IMR-90 (cell line): ENCODE measurements around the gene TMEM218. TPM values are rescaled to one million over a fixed set of nuclear protein-coding genes. Genes with fewer than 3 reads are reported as not detected.

Experiments
- ATAC-seq: fragments of 200-7000 bp; cut with Tn5 transposase; 2 replicates; pipeline ENCODE4 v1.9.1; 2020; ENCODE audit warnings: low read depth, mild to moderate bottlenecking, moderate library complexity
- BruUV-seq: library from RNA; stranded (reverse); fragments of 400-500 nt; replicated peaks from 2 replicates; lab custom pipeline; 2021; lab: Mats Ljungman, UMichigan
- CTCF ChIA-PET: fragments of 300-600 bp; formaldehyde crosslinking; extraction: SDS; loops from one replicate; lab custom pipeline; 2021; ENCODE audit warnings: antibody characterized with exemption; lab: Yijun Ruan, JAX
- POLR2A ChIA-PET: fragments of 300-600 bp; sonication (Branson Sonifier 250); formaldehyde crosslinking; loops from one replicate; lab custom pipeline; 2022; ENCODE audit warnings: antibody characterized with exemption; ENCODE audit not compliant: unreplicated experiment; lab: Charles Lee
- DNase-seq: peaks from one replicate; pipeline ENCODE4 v3.0.0; 2013
- H2AFZ ChIP-seq: replicated peaks from 2 replicates; pipeline ENCODE3; 2013; ENCODE audit warnings: low read length, mild to moderate bottlenecking; ENCODE audit not compliant: poor library complexity
- H2AK5ac ChIP-seq: 2 replicates; pipeline ENCODE4 v1.6.1; 2013; ENCODE audit warnings: low read depth, low read length, inconsistent platforms
- H2AK9ac ChIP-seq: replicated peaks from 2 replicates; pipeline ENCODE3; 2013; ENCODE audit warnings: mild to moderate bottlenecking, low read depth, low read length, moderate library complexity; ENCODE audit not compliant: poor library complexity
- H2BK120ac ChIP-seq: 2 replicates; pipeline ENCODE4 v1.6.1; 2013; ENCODE audit warnings: low read depth, low read length, inconsistent platforms
- H2BK15ac ChIP-seq: 3 replicates; pipeline ENCODE4 v1.6.1; 2013; ENCODE audit warnings: low read depth, low read length, inconsistent platforms
- H2BK20ac ChIP-seq: 2 replicates; pipeline ENCODE4 v1.6.1; 2013; ENCODE audit warnings: low read depth, mild to moderate bottlenecking, inconsistent platforms, low read length, moderate library complexity
- H2BK5ac ChIP-seq: 2 replicates; pipeline ENCODE4 v1.6.1; 2013; ENCODE audit warnings: mild to moderate bottlenecking, low read depth, low read length, inconsistent platforms; ENCODE audit not compliant: poor library complexity, severe bottlenecking
- H3K14ac ChIP-seq: replicated peaks from 2 replicates; pipeline ENCODE4 v1.6.1; 2013; ENCODE audit warnings: low read depth, low read length, inconsistent platforms
- H3K18ac ChIP-seq: 2 replicates; pipeline ENCODE4 v1.6.1; 2013; ENCODE audit warnings: low read depth, low read length, control low read depth
- H3K23ac ChIP-seq: 2 replicates; pipeline ENCODE4 v1.6.1; 2013; ENCODE audit warnings: low read depth, low read length, inconsistent platforms
- H3K27ac ChIP-seq: 2 replicates; pipeline ENCODE4 v1.5.1; 2013; ENCODE audit warnings: mild to moderate bottlenecking, control low read depth, low read length; ENCODE audit not compliant: insufficient read depth
- H3K27me3 ChIP-seq: 2 replicates; pipeline ENCODE4 v1.6.1; 2013; ENCODE audit warnings: low read length; ENCODE audit not compliant: control insufficient read depth, insufficient read depth
- H3K36me3 ChIP-seq: 2 replicates; pipeline ENCODE4 v1.6.1; 2013; ENCODE audit warnings: low read length, mixed read lengths; ENCODE audit not compliant: control insufficient read depth, insufficient read depth
- H3K4ac ChIP-seq: 2 replicates; pipeline ENCODE4 v1.6.1; 2013; ENCODE audit warnings: low read depth, low read length, inconsistent platforms
- H3K4me1 ChIP-seq: 2 replicates; pipeline ENCODE4 v1.6.1; 2013; ENCODE audit warnings: low read length, mixed read lengths; ENCODE audit not compliant: control insufficient read depth, insufficient read depth
- H3K4me2 ChIP-seq: 2 replicates; pipeline ENCODE4 v1.6.1; 2013; ENCODE audit warnings: low read depth, mild to moderate bottlenecking, control low read depth, low read length, moderate library complexity
- H3K4me3 ChIP-seq: 2 replicates; pipeline ENCODE4 v1.5.1; 2013; ENCODE audit warnings: low read depth, mild to moderate bottlenecking, control low read depth, low read length, moderate library complexity; ENCODE audit not compliant: insufficient read depth
- H3K56ac ChIP-seq: 2 replicates; pipeline ENCODE4 v1.6.1; 2013; ENCODE audit warnings: low read length, inconsistent platforms; ENCODE audit not compliant: insufficient read depth; ENCODE audit errors: extremely low read depth
- H3K79me1 ChIP-seq, 2 experiments: 2 replicates each; pipeline ENCODE4 v1.6.1; 2013; ENCODE audit warnings: low read length in 2 of 2, inconsistent platforms in 1 of 2, low read depth in 1 of 2
- H3K9ac ChIP-seq: 2 replicates; pipeline ENCODE4 v1.6.1; 2013; ENCODE audit warnings: low read depth, low read length, control low read depth
- H3K9me1 ChIP-seq: 2 replicates; pipeline ENCODE4 v1.6.1; 2013; ENCODE audit warnings: low read length, inconsistent platforms; ENCODE audit not compliant: insufficient read depth
- H3K9me3 ChIP-seq: 2 replicates; pipeline ENCODE4 v1.6.1; 2013; ENCODE audit warnings: low read length; ENCODE audit not compliant: control insufficient read depth, insufficient read depth
- H4K20me1 ChIP-seq: 2 replicates; pipeline ENCODE4 v1.6.1; 2013; ENCODE audit warnings: low read length, inconsistent platforms; ENCODE audit not compliant: insufficient read depth
- H4K5ac ChIP-seq: 2 replicates; pipeline ENCODE4 v1.6.1; 2013; ENCODE audit warnings: mild to moderate bottlenecking, low read depth, low read length, control low read depth
- H4K8ac ChIP-seq, 2 experiments: 2 replicates each; pipeline ENCODE4 v1.6.1; 2013; ENCODE audit warnings: low read depth in 2 of 2, low read length in 2 of 2, control low read depth in 1 of 2, inconsistent platforms in 1 of 2
- H4K91ac ChIP-seq: 2 replicates; pipeline ENCODE4 v1.6.1; 2013; ENCODE audit warnings: low read depth, low read length, inconsistent platforms; ENCODE audit not compliant: insufficient read depth
- BHLHE40 ChIP-seq: fragments of 150-350 bp; IDR thresholded peaks from 2 replicates; pipeline ENCODE4 v1.6.1; 2016; ENCODE audit warnings: mild to moderate bottlenecking, low read depth, low read length
- CEBPB ChIP-seq: IDR thresholded peaks from 2 replicates; pipeline ENCODE4 v1.6.1; 2012; ENCODE audit warnings: low read depth, low read length, improper control_type of control experiment
- CHD1 ChIP-seq: IDR thresholded peaks from 2 replicates; pipeline ENCODE4 v1.6.1; 2012; ENCODE audit warnings: low read depth, low read length, improper control_type of control experiment
- CTCF ChIP-seq: conservative IDR thresholded peaks from 2 replicates; pipeline ENCODE4 v1.5.1; 2012; ENCODE audit warnings: mild to moderate bottlenecking, low read depth, low read length, improper control_type of control experiment
- ELK1 ChIP-seq: fragments of 150-350 bp; IDR thresholded peaks from 2 replicates; pipeline ENCODE4 v1.6.1; 2016; ENCODE audit warnings: low read depth, mild to moderate bottlenecking, low read length, moderate library complexity, borderline replicate concordance
- FOS ChIP-seq: fragments of 150-350 bp; IDR thresholded peaks from 2 replicates; pipeline ENCODE4 v1.6.1; 2016; ENCODE audit warnings: low read depth, low read length
- MAFK ChIP-seq: IDR thresholded peaks from 2 replicates; pipeline ENCODE4 v1.6.1; 2012; ENCODE audit warnings: low read depth, low read length, improper control_type of control experiment
- MAZ ChIP-seq: IDR thresholded peaks from 2 replicates; pipeline ENCODE4 v1.6.1; 2012; ENCODE audit warnings: low read depth, mild to moderate bottlenecking, low read length, improper control_type of control experiment, moderate library complexity, borderline replicate concordance
- MXI1 ChIP-seq: IDR thresholded peaks from 2 replicates; pipeline ENCODE4 v1.6.1; 2012; ENCODE audit warnings: low read depth, mild to moderate bottlenecking, low read length, moderate library complexity, borderline replicate concordance
- NFE2L2 ChIP-seq: fragments of 150-350 bp; IDR thresholded peaks from 2 replicates; pipeline ENCODE4 v1.6.1; 2016; ENCODE audit warnings: low read depth, mild to moderate bottlenecking, low read length
- POLR2A ChIP-seq: IDR thresholded peaks from 2 replicates; pipeline ENCODE4 v1.6.1; 2012; ENCODE audit warnings: mild to moderate bottlenecking, low read depth, low read length
- RAD21 ChIP-seq: IDR thresholded peaks from 2 replicates; pipeline ENCODE4 v1.6.1; 2012; ENCODE audit warnings: low read length, improper control_type of control experiment
- RCOR1 ChIP-seq: IDR thresholded peaks from 2 replicates; pipeline ENCODE4 v1.6.1; 2012; ENCODE audit warnings: mild to moderate bottlenecking, low read length, improper control_type of control experiment; ENCODE audit not compliant: insufficient replicate concordance
- RFX5 ChIP-seq: IDR thresholded peaks from 2 replicates; pipeline ENCODE4 v1.8.0; 2012; ENCODE audit warnings: low read depth, mild to moderate bottlenecking, low read length, moderate library complexity
- SMC3 ChIP-seq: fragments of 150-350 bp; IDR thresholded peaks from 2 replicates; pipeline ENCODE4 v1.6.1; 2016; ENCODE audit warnings: low read depth, mild to moderate bottlenecking, antibody characterized with exemption, low read length, moderate library complexity
- USF2 ChIP-seq: fragments of 150-350 bp; IDR thresholded peaks from 2 replicates; pipeline ENCODE4 v1.6.1; 2017; ENCODE audit warnings: mild to moderate bottlenecking, antibody characterized with exemption, low read length, low read depth
- WGBS, 2 experiments: methylation state at CpG; one replicate each; pipeline versions ENCODE4 v1.1.5 to v1.1.7; 2013; ENCODE audit warnings: missing lambda C conversion rate in 2 of 2; ENCODE audit not compliant: insufficient read length in 1 of 2; ENCODE audit errors: extremely low coverage in 2 of 2; 5-methylcytosine and 5-hydroxymethylcytosine counted together
- dilution Hi-C: fragments of 300-500 bp; cut with HindIII; formaldehyde crosslinking; loops from one replicate; pipeline ENCODE4 v1.14.3; 2018; ENCODE audit warnings: low sequenced_read_pairs; ENCODE audit not compliant: unreplicated experiment
- in situ Hi-C: fragments of 300-500 bp; cut with MboI; formaldehyde crosslinking; loops from 3 replicates; pipeline ENCODE4 v1.14.3; 2019; ENCODE audit warnings: low sequenced_read_pairs, inconsistent platforms, mixed read lengths
- intact Hi-C: fragments of 100-400 bp; cut with micrococcal nuclease; formaldehyde crosslinking; loops from 2 replicates; pipeline ENCODE4 v1.10.0; 2022
- polyA plus RNA-seq, 3 experiments: library from polyadenylated mRNA; depleted of rRNA; stranded (reverse); fragments of >200 nt; gene quantifications; 2 replicates each; pipeline ENCODE4 v1.2.3, GENCODE V29; 2012; ENCODE audit warnings: low replicate concordance in 1 of 3
- total RNA-seq: library from RNA; depleted of rRNA; stranded (reverse); fragments of >200 nt; gene quantifications from 2 replicates; pipeline ENCODE4 v1.2.3, GENCODE V29; 2012

The TMEM218 gene
- total and polyA plus RNA-seq, 2 of the 4 experiments (the other 2 are of a cell fraction): 19.4 to 23.0 TPM

GRCh38 chr11:125094731-125095130 is 16.7 kb downstream of the TMEM218 start:
- in situ Hi-C loops (loop anchor here (5.0 kb wide), 1 partner anchor 313 kb away; no protein-coding TSS in a partner anchor), intact Hi-C loops (no loop called here), dilution Hi-C loops (no loop called here)
- Histone ChIP-seq H3K9me3 (no peaks in the 10 kb centered on the region), H3K27me3 (no peaks in the 10 kb centered on the region), H2BK15ac (no peak overlapping the region), H4K5ac (no peak overlapping the region), H3K23ac (no peak overlapping the region), H2BK120ac (no peak overlapping the region), H3K4me1 (peaks cover 10% of the 10 kb centered on the region), H3K9ac (no peak overlapping the region), H3K9me1 (peaks cover 12% of the 10 kb centered on the region), H3K36me3 (peaks cover 11% of the 10 kb centered on the region), H4K8ac (no peak overlapping the region), H3K79me1 (no peaks in the 10 kb centered on the region; a peak in 1 of 4 replicates), H3K4me3 (no peak overlapping the region), H3K14ac (no peak overlapping the region), H3K4ac (no peak overlapping the region), H4K91ac (no peak overlapping the region), H2BK20ac (no peak overlapping the region), H2BK5ac (no peak overlapping the region), H3K18ac (no peak overlapping the region), H2AK5ac (no peak overlapping the region), H2AFZ (no peak overlapping the region), H3K4me2 (no peak overlapping the region), H2AK9ac (no peak overlapping the region), H3K27ac (no peak overlapping the region), H4K20me1 (no peaks in the 10 kb centered on the region), H3K56ac (no peak overlapping the region)
- TF ChIP-seq RFX5: no peak
- TF ChIP-seq BHLHE40: no peak
- no peak for TF ChIP-seq USF2
- TF ChIP-seq ELK1: no peak
- TF ChIP-seq RAD21: no peak
- TF ChIP-seq MXI1: no peak
- TF ChIP-seq SMC3: no peak
- no peak for TF ChIP-seq CHD1
- TF ChIP-seq MAZ: no peak
- no peak for TF ChIP-seq FOS
- TF ChIP-seq MAFK: no peak
- TF ChIP-seq CEBPB: no peak
- TF ChIP-seq NFE2L2: no peak
- no peak for TF ChIP-seq POLR2A
- no peak for TF ChIP-seq CTCF
- no peak for TF ChIP-seq RCOR1
- no TSS peak for BruUV-seq
- DNase-seq (no peak), ATAC-seq (no peak)
- ChIA-PET CTCF (interaction anchor here (1.1 kb wide), 1 partner anchor 48 kb away, joined by 4 read pairs; no protein-coding TSS in a partner anchor), POLR2A (no interaction called here)
- 83% methylated on average over 1 of the region's 2 CpGs; no CpG with 5 or more reads in 1 of the 2 experiments for WGBS, 2 experiments
